Globus pallidus (tissue), 1 donor: ENCODE data around the gene RNU1-3.
"Not testable (repeated sequence)": the region's sequence is repeated elsewhere in the genome, so short reads cannot be mapped to it uniquely, and the experiment has no call there.

ENCODE experiments used
- DNase-seq: peaks from one replicate; pipeline ENCODE4 v3.0.0-alpha.2; 2015; ENCODE audit warnings: low spot score

RNU1-3 gene

GRCh38 chr1:16693449-16694307 lies 26.9 kb upstream of the RNU1-3 start:
- not testable (repeated sequence) for DNase-seq

GRCh38 chr1:16692717-16693448 lies 26.1 kb upstream of the RNU1-3 start:
- not testable (repeated sequence) for DNase-seq

GRCh38 chr1:16692283-16692682 lies 25.5 kb upstream of the RNU1-3 start:
- DNase-seq: not testable (repeated sequence)

DNA sequence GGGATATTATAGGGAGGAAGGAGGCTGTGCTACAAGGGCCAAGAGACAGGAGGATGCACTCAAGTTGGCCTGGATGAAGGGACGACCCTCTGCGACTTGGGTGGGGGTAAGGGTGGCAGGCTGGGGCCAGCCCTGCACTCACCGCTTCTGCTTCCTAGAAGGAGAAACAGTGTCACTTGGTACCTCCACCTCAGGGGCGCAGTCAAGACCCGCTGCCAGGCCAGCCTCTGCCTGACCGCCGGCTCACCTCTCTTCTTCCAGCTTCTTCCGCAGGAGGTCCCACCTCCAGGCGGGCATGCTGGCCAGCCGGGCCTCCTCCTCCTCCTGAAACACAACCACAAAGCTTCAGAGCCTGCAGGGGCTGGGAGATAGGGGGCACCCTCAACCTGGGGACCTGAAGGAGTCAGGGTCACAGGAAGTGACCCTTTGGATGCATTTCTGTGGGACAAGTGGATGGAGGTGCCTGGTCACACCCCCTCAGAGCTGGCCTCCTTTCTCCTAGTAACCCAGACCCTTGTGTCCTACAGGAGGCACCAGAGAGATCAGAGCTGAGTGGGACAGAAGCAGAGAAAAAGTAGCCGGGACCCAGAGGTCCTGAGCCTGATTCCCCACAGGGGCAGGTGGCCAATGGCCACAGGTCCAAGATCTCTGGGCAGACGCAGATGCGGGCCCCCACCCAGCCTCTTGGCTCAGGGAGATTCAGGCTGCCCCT lies 24.4 kb upstream of the RNU1-3 start:
- DNase-seq: not testable (repeated sequence)

DNA sequence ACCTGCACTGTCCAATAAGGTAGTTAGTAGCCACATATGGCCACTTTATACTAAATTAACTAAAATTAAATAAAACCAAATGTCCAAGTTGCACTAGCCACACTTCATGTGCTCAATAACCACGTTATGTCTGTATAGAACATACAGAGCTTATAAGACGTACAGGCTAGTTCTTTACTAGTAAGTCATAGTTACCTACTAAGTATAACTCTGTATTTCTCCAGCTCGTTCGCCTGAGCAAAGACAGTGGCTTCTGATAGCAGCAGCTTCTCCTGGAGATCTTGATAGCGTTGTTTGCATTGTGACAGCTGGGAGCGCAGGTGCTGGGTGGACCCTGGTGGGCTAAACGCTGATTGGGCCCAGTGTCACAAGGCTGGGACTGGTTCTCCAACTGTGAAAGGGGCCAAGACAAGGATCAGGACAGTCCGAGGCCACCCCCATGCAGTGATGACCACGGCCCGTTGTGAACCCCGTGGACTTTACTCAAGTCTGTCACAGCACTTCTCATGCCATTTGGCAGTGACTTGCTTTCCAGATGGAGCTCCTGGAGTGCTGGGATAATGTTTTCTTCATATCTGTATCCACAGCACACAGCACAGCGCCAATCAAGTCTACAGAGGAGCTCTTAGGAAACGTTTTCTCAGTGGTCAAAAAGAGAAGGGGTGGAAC lies 20.5 kb upstream of the RNU1-3 start:
- not testable (repeated sequence) for DNase-seq

- not testable (repeated sequence) for DNase-seq
Observed at GRCh38 chr1:16685445-16686371, 19.0 kb upstream of the RNU1-3 start.

- not testable (repeated sequence) for DNase-seq
Observed at GRCh38 chr1:16684738-16685337, 18.1 kb upstream of the RNU1-3 start.

DNA sequence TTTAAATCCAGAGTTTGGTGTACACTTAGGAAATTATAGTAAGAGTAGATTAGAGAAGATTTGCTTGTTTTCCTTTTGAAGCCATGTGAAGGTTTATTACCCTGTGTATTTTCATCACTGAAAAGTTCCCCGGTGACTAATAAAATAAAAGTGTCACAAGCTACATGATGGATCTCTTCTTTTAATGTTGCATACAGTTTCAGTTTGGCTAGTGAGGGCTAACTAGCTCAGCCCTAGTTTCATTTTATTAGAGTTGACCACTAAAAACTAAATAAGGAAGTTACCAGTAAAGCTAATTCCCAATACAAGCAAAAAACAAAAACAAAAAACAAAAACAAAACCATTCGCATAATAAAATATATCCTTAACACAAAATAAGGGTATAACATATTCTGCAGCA lies 17.4 kb upstream of the RNU1-3 start:
- DNase-seq: not testable (repeated sequence)

GRCh38 chr1:16682803-16683202 lies 16.1 kb upstream of the RNU1-3 start:
- not testable (repeated sequence) for DNase-seq

GRCh38 chr1:16680366-16680765 lies 13.6 kb upstream of the RNU1-3 start:
- DNase-seq: not testable (repeated sequence)

DNA sequence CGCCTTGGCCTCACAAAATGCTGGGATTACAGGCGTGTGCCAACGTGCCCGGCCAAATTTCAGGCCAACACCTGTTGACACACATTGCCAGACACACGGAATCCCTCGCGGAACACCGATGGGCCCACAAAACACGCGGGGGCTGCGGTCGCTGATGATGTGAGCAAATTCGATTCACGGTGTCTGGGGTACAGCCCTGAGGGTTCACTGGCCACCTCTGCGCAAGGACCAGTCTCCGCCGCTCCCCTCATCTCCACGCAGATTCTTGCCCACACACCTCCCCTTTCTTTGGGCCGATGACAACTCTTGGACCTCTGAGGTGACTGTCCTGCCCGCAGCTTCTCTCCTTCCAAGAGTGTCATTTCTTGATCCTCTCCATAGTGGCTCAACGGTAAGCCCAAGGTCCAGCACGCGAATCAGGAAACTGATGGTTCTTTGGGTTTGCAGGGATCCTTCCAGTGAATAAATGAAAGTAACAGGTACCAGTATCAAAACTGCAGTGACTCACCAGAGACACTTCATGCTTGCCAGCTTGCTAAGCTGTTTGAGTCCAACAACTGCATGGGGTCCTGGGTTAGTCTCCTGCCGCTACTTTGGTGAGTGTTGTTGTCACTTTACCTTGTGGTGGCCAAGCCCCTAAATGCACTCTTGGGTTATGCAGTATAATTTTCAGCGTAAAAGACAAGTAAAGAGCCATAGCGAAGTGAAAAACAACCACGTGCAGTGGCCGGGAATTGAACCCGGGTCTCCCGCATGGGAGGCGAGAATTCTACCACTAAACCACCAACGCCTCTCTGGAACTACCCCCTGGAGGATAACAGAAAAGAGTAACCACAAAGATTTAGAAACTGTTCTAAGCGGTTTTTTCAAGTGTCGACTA lies 11.0 kb upstream of the RNU1-3 start:
- DNase-seq: peak; percentile 34

GRCh38 chr1:16676661-16677523 lies 10.1 kb upstream of the RNU1-3 start:
- not testable (repeated sequence) for DNase-seq

- DNase-seq: not testable (repeated sequence)
Observed at GRCh38 chr1:16675118-16675510, 8.4 kb upstream of the RNU1-3 start.

- DNase-seq: not testable (repeated sequence)
Observed at GRCh38 chr1:16673976-16674375, 7.2 kb upstream of the RNU1-3 start.

DNA sequence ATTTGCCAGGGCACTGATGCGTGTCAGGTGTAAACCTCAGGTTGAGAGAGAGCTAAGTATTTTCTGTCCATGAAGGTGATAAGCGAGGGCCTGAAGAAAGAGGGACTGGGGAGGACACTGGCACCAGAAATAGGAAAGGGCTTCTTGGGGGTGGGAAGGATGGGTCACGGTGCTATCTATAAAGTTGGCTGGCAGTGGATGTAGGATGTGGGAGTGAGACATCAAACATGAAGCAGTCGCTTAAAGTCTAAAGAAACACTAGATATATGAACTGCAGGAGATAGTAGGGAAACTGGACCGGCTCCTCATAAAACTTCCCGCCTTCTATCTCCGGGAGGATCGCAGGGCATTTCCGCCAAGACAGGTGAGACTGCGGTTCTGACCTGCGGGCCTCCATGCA lies 912 bp downstream of the RNU1-3 start:
- DNase-seq: not testable (repeated sequence)

DNA sequence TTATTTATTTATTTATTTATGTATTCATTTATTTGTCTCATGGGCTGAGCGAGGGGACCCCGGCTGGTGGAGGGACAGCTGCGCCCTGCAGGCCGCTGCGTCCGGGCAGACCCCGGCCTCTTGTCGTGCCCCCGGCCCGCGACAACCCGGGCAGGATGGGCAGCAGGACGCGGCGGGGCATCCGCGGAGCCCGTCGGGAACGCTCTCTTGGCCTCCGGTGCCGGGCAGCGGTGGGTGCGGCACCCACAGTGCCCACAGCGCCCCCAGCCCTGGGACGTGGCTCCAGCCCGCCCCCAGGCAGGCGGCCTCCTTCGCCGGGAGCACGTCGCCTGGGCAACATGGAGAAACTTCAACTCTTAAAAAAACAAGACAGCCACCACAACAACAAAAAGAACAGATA lies 8.5 kb downstream of the RNU1-3 start:
- not testable (repeated sequence) for DNase-seq

- DNase-seq: not testable (repeated sequence)
Observed at GRCh38 chr1:16656981-16657683, 9.6 kb downstream of the RNU1-3 start.

DNA sequence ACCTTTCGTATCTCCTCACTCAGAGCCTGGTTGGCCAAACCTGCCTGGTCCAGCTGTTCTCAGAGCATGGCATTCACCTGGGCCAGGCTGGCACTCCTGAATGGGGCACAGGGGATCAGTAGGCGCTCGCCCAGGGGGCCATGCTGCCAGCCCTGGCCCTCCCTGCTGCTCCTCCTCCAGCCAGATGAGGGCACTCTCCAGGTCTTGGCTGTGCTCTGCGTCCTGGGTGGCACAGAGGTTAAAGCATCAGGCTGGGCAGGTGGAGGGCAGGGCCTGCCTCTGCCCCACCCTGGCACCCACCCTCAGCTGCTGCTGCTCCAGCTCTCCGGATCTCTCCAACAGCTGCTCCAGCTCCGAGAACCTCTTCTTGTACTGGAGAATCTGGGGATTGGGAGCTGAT lies 10.2 kb downstream of the RNU1-3 start:
- DNase-seq: not testable (repeated sequence)
